ENCODE measurements around the gene RTEL1.
"Not testable (repeated sequence)": the region's sequence is repeated elsewhere in the genome, so short reads cannot be mapped to it uniquely, and the experiment has no call there.

The RTEL1 gene

DNA sequence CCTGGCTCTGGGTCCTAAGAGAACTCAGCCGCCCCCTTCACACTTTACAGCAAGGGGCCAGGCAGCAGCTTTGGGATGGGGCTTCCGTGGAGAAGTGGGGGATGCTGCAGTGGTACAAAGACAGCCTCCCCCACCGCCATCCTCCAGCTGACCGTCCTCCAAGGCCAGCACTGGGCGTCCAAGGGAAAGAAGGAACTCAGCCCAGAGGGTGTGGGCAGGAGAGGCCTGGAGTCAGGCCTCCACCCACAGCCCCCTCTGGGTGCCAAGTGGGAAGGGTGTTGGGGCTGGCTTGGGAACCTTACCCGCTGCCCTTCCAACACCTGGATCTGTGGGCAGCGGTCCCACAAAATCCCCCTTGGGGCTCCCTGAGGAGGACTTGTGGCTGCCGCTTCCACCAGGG is 18.0 kb upstream of the RTEL1 start:
- DNase-seq: no peak
- Mint-ChIP-seq H3K27me3 (no peaks in the 10 kb centered on the region), H3K4me1 (peaks cover 62% of the 10 kb centered on the region), H3K9me3 (no peaks in the 10 kb centered on the region), H3K4me3 (peak overlapping the region; percentile 99 to 100), H3K27ac (peak overlapping the region; percentile 67 to 69)
- no peak for ATAC-seq

DNA sequence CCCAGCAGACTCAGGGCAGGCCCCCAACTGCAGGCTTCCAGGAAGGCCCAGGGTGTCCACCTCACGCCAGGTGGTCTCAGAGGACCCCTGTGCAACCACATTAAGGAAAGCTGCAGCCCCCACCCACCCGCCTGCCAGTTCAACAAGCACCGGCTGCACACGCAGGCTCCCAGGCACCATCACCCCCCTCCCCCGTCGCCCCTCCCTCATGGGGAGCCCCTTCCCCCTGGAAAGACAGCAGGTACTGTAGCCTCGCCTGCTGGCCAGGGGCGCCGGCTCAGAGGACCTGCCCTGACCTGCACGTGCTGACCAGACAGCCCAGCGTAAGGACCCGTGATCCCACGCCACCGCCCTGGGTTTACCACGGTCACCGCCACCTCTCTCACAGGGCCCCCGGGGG is 17.4 kb upstream of the RTEL1 start:
- H3K27me3 Mint-ChIP-seq, H3K27ac Mint-ChIP-seq, ATAC-seq, H3K9me3 Mint-ChIP-seq: not testable (repeated sequence)
- H3K4me1 Mint-ChIP-seq: peaks cover 56% of the 10 kb centered on the region
- H3K4me3 Mint-ChIP-seq: peak overlapping the region; percentile 72 to 100
- peak in 1 of 2 donors; percentile 26 for DNase-seq

- peaks cover 51% of the 10 kb centered on the region for H3K4me1 Mint-ChIP-seq
- peak overlapping the region; percentile 69 to 79 for H3K4me3 Mint-ChIP-seq
- DNase-seq: peak in 1 of 2 donors; percentile 71
- ATAC-seq: peak; percentile 45
- H3K27ac Mint-ChIP-seq: peak overlapping the region in 1 of 2 donors; percentile 93
- H3K9me3 Mint-ChIP-seq: no peaks in the 10 kb centered on the region
- no peaks in the 10 kb centered on the region for H3K27me3 Mint-ChIP-seq
Measured at GRCh38 chr20:63641146-63641791, 16.8 kb upstream of the RTEL1 start.

GRCh38 chr20:63641792-63642523 is 16.2 kb upstream of the RTEL1 start:
- peak; percentile 96 for DNase-seq
- Mint-ChIP-seq H3K27ac (no peak overlapping the region), H3K4me1 (peaks cover 46% of the 10 kb centered on the region), H3K27me3 (no peaks in the 10 kb centered on the region), H3K4me3 (peak overlapping the region; percentile 83 to 85), H3K9me3 (no peaks in the 10 kb centered on the region)
- peak; percentile 76 for ATAC-seq

DNA sequence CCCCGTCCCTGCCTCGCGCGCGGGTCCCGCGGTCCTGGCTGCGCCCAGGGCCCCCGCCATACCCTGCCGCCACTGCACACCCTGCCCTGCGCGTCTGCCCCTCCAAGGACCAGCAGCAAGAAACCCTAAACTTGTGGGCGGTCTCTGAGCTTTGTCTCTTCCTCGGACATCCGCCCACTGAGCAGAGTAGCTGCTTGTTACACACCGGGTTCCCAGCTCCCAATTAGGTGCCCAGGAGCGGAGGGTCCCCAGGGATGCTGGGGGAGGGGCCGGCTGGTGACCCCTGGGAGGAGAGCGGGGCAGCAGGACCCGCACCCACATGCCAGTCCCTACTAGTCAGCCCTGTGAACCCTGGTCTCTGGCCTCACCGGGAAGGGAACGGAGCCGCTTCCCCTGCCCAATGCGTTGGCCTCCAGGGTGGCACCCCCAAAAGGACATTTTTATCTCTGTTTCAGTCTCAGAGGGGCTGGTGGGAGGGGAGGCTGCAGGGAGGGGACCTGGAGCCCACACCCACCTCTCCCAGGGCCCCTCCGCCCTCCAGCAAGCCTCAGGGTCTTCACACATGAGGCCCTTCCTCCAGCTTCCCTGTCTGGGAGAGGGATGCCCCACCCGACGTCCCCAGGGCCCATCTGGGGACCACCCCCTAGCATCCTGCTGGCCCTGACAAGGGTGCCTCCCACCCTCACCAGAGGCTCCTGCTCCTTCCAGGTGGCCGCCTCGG is 15.4 kb upstream of the RTEL1 start:
- DNase-seq (no peak), ATAC-seq (peak; percentile 1)
- Mint-ChIP-seq H3K27ac (peak overlapping the region in 1 of 2 donors; percentile 75), H3K9me3 (no peaks in the 10 kb centered on the region), H3K4me3 (peak overlapping the region; percentile 83 to 85), H3K27me3 (no peaks in the 10 kb centered on the region), H3K4me1 (peaks cover 39% of the 10 kb centered on the region)

DNA sequence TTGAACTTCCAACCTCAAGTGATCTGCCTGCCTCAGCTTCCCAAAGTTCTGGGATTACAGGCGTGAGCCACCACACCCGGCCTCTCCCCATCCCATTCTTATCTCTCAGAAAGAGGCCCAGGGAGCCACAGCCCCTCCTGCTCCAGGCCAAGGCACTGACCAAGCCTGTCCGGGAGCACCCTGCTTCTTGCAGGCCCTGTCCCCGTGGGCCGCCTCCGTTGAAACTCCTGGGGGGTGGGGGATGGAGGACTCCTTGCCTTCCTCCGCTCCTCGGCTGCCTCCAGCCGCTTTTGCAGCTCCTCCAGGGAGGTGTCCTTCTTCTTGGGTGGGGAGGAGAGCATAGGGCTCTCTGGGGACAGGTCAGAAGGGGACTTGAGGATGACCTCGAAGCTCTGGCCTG is 14.6 kb upstream of the RTEL1 start:
- Mint-ChIP-seq H3K4me1 (peaks cover 32% of the 10 kb centered on the region), H3K27me3 (no peaks in the 10 kb centered on the region), H3K9me3 (no peaks in the 10 kb centered on the region), H3K4me3 (peak overlapping the region; percentile 83 to 85), H3K27ac (peak overlapping the region in 1 of 2 donors; percentile 72)
- no peak for ATAC-seq
- no peak for DNase-seq

DNA sequence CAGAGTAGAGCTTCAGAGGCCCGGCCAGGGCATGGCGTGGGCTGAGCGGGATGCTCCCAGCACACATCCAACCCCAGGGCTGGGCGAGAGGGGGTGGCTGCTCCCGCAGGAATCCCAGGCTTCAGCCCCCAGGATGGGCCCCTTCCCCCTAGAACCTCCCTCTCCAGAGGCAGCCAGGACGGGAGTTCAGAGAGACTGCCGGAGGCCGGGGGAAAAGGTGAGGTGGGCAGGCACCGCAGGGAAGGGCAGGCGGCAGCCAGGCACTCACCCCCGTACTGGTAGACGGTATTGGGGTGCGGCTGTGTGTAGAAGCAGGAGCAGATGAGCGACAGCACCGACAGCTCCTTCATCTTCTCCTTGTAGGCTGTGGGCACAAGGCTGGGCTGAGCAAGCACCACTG is 14.2 kb upstream of the RTEL1 start:
- Mint-ChIP-seq H3K27ac (no peak overlapping the region), H3K4me3 (no peak overlapping the region), H3K27me3 (no peaks in the 10 kb centered on the region), H3K9me3 (no peaks in the 10 kb centered on the region), H3K4me1 (peaks cover 30% of the 10 kb centered on the region)
- ATAC-seq: no peak
- DNase-seq: no peak

DNA sequence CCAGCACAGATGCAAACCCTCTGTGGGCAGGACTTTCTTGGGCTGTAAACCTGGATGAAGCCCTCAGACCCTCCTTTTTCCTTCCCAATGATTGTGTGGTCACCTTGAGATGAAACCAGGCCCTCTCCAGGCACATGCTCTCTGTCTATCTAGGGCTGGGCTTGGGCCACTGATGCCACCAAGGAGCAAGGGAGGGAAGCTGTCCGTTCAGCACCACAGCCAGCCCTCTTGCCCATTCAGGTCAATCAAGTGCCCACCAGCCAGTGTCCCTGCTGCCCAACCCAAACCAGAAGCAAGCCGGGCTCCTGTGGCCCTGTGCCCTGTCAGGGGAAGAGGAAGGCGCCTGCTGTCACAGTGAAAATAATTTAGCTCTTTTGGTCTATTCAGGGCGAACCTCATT is 12.9 kb upstream of the RTEL1 start:
- no peak for ATAC-seq
- Mint-ChIP-seq H3K27me3 (no peaks in the 10 kb centered on the region), H3K27ac (no peak overlapping the region), H3K4me1 (peaks cover 20% of the 10 kb centered on the region), H3K4me3 (no peak overlapping the region), H3K9me3 (no peaks in the 10 kb centered on the region)
- DNase-seq: no peak

DNA sequence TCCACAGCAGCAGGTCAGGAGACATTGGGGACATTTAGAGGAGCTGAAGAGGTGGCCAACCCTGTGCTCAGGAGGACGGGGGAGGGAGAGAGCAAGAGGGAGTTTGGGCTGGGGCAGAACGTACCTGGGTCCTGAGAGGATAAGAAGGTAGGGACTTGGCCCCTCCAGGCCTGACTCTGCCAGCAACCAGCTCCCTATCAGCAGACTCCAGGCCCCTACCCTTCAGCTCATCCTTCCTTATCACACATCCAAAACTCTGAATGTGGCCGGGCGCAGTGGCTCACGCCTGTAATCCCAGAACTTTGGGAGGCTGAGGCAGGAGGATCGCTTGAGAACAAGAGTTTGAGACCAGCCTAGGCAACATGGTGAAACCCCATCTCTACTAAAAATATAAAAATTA is 9.9 kb upstream of the RTEL1 start:
- Mint-ChIP-seq H3K4me1 (peaks cover 27% of the 10 kb centered on the region), H3K27me3 (no peaks in the 10 kb centered on the region), H3K4me3 (no peak overlapping the region), H3K9me3 (no peaks in the 10 kb centered on the region), H3K27ac (no peak overlapping the region)
- DNase-seq (no peak), ATAC-seq (no peak)

GRCh38 chr20:63648895-63649589 is 9.1 kb upstream of the RTEL1 start:
- Mint-ChIP-seq H3K4me1 (peaks cover 26% of the 10 kb centered on the region), H3K9me3 (no peaks in the 10 kb centered on the region), H3K4me3 (no peak overlapping the region), H3K27me3 (no peaks in the 10 kb centered on the region), H3K27ac (no peak overlapping the region)
- DNase-seq (no peak), ATAC-seq (no peak)

DNA sequence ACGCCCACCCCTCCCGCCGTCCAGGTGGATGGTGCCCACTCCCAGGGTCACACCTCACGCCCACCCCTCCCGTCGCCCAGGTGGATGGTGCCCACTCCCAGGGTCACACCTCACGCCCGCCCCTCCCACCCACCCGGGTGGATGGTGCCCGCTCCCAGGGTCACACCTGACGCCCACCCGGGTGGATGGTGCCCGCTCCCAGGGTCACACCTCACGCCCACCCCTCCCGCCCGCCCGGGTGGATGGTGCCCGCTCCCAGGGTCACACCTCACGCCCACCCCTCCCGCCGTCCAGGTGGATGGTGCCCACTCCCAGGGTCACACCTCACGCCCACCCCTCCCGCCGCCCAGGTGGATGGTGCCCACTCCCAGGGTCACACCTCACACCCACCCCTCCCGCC is 7.6 kb upstream of the RTEL1 start:
- peaks cover 36% of the 10 kb centered on the region for H3K4me1 Mint-ChIP-seq
- not testable (repeated sequence) for H3K4me3 Mint-ChIP-seq, ATAC-seq, H3K27me3 Mint-ChIP-seq, H3K9me3 Mint-ChIP-seq, H3K27ac Mint-ChIP-seq, DNase-seq

- Mint-ChIP-seq H3K9me3 (no peaks in the 10 kb centered on the region), H3K4me1 (peaks cover 38% of the 10 kb centered on the region), H3K27me3 (no peaks in the 10 kb centered on the region), H3K27ac (no peak overlapping the region), H3K4me3 (peak overlapping the region; percentile 72 to 82)
- peak; percentile 3 for ATAC-seq
- no peak for DNase-seq
Measured at GRCh38 chr20:63651942-63652191, 6.2 kb upstream of the RTEL1 start.

DNA sequence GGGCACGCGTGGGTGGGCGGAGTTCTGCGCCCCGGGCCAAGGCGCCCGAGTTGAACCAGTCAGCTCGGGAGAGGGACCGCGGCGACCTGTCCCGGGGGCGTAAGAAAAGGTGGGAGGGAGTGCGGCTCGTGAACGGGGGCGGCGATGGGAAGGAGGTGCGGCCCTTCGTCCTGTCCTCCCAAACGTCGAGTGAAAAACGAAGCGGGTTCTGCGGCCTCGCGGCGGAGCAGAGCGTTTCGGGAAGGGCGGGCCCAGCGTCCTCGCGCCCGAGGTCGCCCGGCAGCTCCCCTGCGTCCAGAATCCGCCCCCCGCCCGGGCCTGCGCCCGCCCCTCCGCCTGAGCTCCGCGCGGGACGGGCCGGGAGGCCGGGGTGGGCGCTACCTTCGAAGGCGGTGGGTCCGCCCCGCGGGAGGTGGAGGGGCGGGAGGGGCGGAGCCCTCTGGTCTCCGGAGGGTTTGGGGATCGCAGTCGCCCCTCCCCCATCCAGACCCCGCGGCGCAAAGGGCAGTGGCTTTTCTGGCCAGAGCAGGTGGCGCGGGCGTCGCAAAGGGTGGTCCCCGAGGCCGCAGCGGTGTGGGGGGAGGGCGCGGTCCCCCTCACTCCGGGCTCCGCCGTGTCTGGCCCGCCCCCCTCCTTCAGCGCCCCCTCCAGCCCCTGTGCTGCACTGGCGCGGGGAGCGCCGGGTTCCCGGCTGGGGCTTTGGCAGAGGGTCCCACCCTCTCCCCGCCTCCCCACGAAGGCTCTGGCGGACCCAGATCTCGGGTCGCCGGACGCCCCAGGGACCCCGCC is 5.7 kb upstream of the RTEL1 start:
- peak overlapping the region; percentile 72 to 82 for H3K4me3 Mint-ChIP-seq
- no peaks in the 10 kb centered on the region for H3K27me3 Mint-ChIP-seq
- peaks cover 43% of the 10 kb centered on the region for H3K4me1 Mint-ChIP-seq
- DNase-seq: no peak
- no peak overlapping the region for H3K27ac Mint-ChIP-seq
- no peaks in the 10 kb centered on the region for H3K9me3 Mint-ChIP-seq
- ATAC-seq: peak; percentile 39

DNA sequence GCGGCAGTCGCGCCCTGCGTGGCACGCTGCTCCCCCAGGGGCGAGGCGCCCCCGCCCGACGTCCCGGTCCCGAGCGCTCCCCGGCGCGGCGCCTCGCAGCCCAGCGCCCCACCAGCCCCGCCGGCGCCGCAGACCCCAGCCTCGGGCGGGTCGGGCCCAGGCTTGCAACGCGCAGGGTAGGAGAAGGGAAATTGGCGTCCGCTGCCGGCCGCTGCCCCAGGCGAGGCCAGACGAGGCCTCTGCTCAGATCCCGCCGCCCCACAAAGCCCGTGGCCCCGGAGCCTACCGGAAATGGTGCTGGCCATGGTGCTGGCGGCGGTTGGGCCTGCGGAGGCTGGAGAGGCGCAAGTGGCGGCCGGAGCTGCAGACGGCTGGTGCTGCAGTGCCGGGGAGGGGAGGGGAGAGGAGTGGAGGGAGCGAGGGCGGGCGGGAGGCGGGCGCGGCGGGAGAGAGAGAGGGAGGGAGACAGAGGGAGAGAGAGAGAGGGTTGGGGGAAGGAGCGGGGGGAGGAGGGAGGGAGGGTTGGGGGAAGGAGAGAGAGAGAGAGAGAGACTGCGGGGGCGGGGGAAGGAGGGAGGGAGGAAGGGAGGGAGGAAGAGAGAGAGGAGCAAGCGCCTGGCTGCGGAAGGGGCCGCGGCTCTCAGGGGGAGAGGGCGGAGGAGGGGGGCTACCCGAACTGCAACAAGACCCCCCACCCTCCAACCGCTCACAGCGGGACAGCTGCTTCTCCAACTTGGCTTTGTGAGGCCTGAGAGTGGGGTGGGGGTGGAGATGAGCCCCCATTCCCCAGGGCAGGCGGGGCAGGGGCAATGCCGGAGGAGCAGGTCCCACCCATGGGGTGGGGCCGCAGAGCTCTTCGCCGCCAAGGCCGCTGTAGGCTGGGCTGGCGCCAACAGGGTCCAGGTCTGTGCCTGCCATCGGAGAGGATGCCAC is 4.8 kb upstream of the RTEL1 start, which contains the start of gene STMN3:
Gene STMN3 (minus strand): TSS at position 384 of the 933 bp plus-strand sequence. CDS start 79 bp downstream, at position 305.
- H3K4me3 Mint-ChIP-seq: peak within 1 kb of the TSS; percentile 88 to 91
- peak; percentile 44 for ATAC-seq
- peaks cover 51% of the 10 kb centered on the region for H3K4me1 Mint-ChIP-seq
- H3K9me3 Mint-ChIP-seq: no peaks in the 10 kb centered on the region
- no peaks in the 10 kb centered on the region for H3K27me3 Mint-ChIP-seq
- H3K27ac Mint-ChIP-seq: peak within 1 kb of the TSS; percentile 52 to 90
- peak; percentile 56 to 66 for DNase-seq

Data from stimulated activated naive CD8-positive, alpha-beta T cell treated with anti-CD3 and anti-CD28 coated beads, Interleukin-15, amount 100 ng/mL, for 72 hours (primary cell).